ENCODE measurements around the gene FLII. TPM values are rescaled to one million over a fixed set of nuclear protein-coding genes. Genes with fewer than 3 reads are reported as not detected.

The FLII gene
- polyA plus RNA-seq: 40.1 and 53.5 TPM in 2 replicates

GRCh38 chr17:18258356-18259038 is at the start of gene FLII:
Gene FLII, minus strand, starts transcription at chr17:18258738. Its CDS starts 48 bp downstream, at chr17:18258690.

GRCh38 chr17:18260332-18261145 is 2.0 kb upstream of the FLII start, which contains the start of gene MIEF2:
Gene MIEF2, plus strand, starts transcription at chr17:18260662. Its CDS starts 2,059 bp downstream, at chr17:18262721.

GRCh38 chr17:18225121-18225641 is 33.4 kb downstream of the FLII start, which contains the start of gene LLGL1:
Gene LLGL1, plus strand, starts transcription at chr17:18225635. Its CDS starts 48 bp downstream, at chr17:18225683.

Other genes starting within 250 kb of the FLII start
- gene ATPAF2, start 219.6 kb downstream of the FLII start, polyA plus RNA-seq: 11.8 and 17.7 TPM in 2 replicates
- 5.1 and 6.5 TPM in 2 replicates for gene GID4, start 219.3 kb downstream of the FLII start, polyA plus RNA-seq
- gene DRG2, start 170.8 kb downstream of the FLII start, polyA plus RNA-seq: 15.4 and 29.2 TPM in 2 replicates
- gene MYO15A, start 150.0 kb downstream of the FLII start, polyA plus RNA-seq: 0.70 and 1.0 TPM in 2 replicates
- gene ALKBH5, start 74.9 kb downstream of the FLII start, polyA plus RNA-seq: 36.4 and 42.2 TPM in 2 replicates
- 0.07 TPM in 1 of 2 replicates, not detected in the other for gene LLGL1, start 33.1 kb downstream of the FLII start, polyA plus RNA-seq
- 1.4 and 3.2 TPM in 2 replicates for gene MIEF2, start 1.9 kb upstream of the FLII start, polyA plus RNA-seq
- 1.5 and 3.7 TPM in 2 replicates for gene TOP3A, start 56.3 kb upstream of the FLII start, polyA plus RNA-seq
- 0.31 and 0.99 TPM in 2 replicates for gene SMCR8, start 56.6 kb upstream of the FLII start, polyA plus RNA-seq
- gene SHMT1, start 104.8 kb upstream of the FLII start, polyA plus RNA-seq: 5.2 and 6.5 TPM in 2 replicates
- not detected in 2 replicates for gene EVPLL, start 119.0 kb upstream of the FLII start, polyA plus RNA-seq
- gene LGALS9C, start 218.1 kb upstream of the FLII start, polyA plus RNA-seq: not detected in 2 replicates